ENCODE measurements around the gene PATJ. TPM values are rescaled to one million over a fixed set of nuclear protein-coding genes. Genes with fewer than 3 reads are reported as not detected.
A peak's percentile ranks its signal among the peaks of the same experiment; 100 is the strongest.

The PATJ gene
- polyA plus RNA-seq, 4 donors: 11.5 to 41.5 (median 16.2) TPM

- DNase-seq (no peak), FAIRE-seq (no peak)
- H3K36me3 ChIP-seq (ENCODE audit: control insufficient read depth in 3 of 3, insufficient read depth in 2 of 3, low read depth in 1 of 3, low read length in 3 of 3): peaks cover 0 to 5% (median 0%) of the 10 kb centered on the region in 3 donors
- 72 to 88% (median 82%) methylated on average over 4 of the region's 4 CpGs for whole genome bisulfite sequencing, 3 donors
- no peak overlapping the region for H3K27ac ChIP-seq (ENCODE audit: low read depth in 1 of 3, low read length in 2 of 3)
- no peaks in the 10 kb centered on the region for H3K4me1 ChIP-seq (ENCODE audit: control insufficient read depth in 3 of 3, insufficient read depth in 2 of 3, low read depth in 1 of 3, low read length in 2 of 3)
- H3K27me3 ChIP-seq (ENCODE audit: control insufficient read depth in 3 of 3, insufficient read depth in 3 of 3, low read length in 3 of 3): no peaks in the 10 kb centered on the region
- peaks cover 0 to 6% of the 10 kb centered on the region in 2 donors for H3K9me3 ChIP-seq (ENCODE audit: control insufficient read depth in 2 of 2, insufficient read depth in 1 of 2, low read depth in 1 of 2, low read length in 1 of 2)
- H3K4me3 ChIP-seq (ENCODE audit: low read depth in 1 of 3, low read length in 3 of 3): no peak overlapping the region
Observed at GRCh38 chr1:62070384-62071011, 328.2 kb downstream of the PATJ start.

GRCh38 chr1:62071695-62072094 is 329.4 kb downstream of the PATJ start:
- Histone ChIP-seq H3K27ac (ENCODE audit: low read depth in 1 of 3, low read length in 2 of 3) (no peak overlapping the region), H3K4me1 (ENCODE audit: control insufficient read depth in 3 of 3, insufficient read depth in 2 of 3, low read depth in 1 of 3, low read length in 2 of 3) (no peaks in the 10 kb centered on the region), H3K9me3 (ENCODE audit: control insufficient read depth in 2 of 2, insufficient read depth in 1 of 2, low read depth in 1 of 2, low read length in 1 of 2) (peaks cover 0 to under 1% of the 10 kb centered on the region in 2 donors), H3K4me3 (ENCODE audit: low read depth in 1 of 3, low read length in 3 of 3) (no peak overlapping the region), H3K27me3 (ENCODE audit: control insufficient read depth in 3 of 3, insufficient read depth in 3 of 3, low read length in 3 of 3) (no peaks in the 10 kb centered on the region), H3K36me3 (ENCODE audit: control insufficient read depth in 3 of 3, insufficient read depth in 2 of 3, low read depth in 1 of 3, low read length in 3 of 3) (peaks cover 0 to 5% (median 0%) of the 10 kb centered on the region in 3 donors)
- FAIRE-seq: no peak
- DNase-seq: no peak
- 92 to 95% (median 94%) methylated on average over 7 of the region's 7 CpGs for WGBS, 3 donors

- WGBS, 3 donors: 59 to 75% (median 65%) methylated on average over 3 of the region's 3 CpGs
- no peak for FAIRE-seq
- Histone ChIP-seq H3K9me3 (ENCODE audit: control insufficient read depth in 2 of 2, insufficient read depth in 1 of 2, low read depth in 1 of 2, low read length in 1 of 2) (no peaks in the 10 kb centered on the region), H3K4me3 (ENCODE audit: low read depth in 1 of 3, low read length in 3 of 3) (no peak overlapping the region), H3K27me3 (ENCODE audit: control insufficient read depth in 3 of 3, insufficient read depth in 3 of 3, low read length in 3 of 3) (no peaks in the 10 kb centered on the region), H3K27ac (ENCODE audit: low read depth in 1 of 3, low read length in 2 of 3) (no peak overlapping the region), H3K4me1 (ENCODE audit: control insufficient read depth in 3 of 3, insufficient read depth in 2 of 3, low read depth in 1 of 3, low read length in 2 of 3) (no peaks in the 10 kb centered on the region), H3K36me3 (ENCODE audit: control insufficient read depth in 3 of 3, insufficient read depth in 2 of 3, low read depth in 1 of 3, low read length in 3 of 3) (peaks cover 0 to 8% (median 4%) of the 10 kb centered on the region in 3 donors)
- DNase-seq: peak; percentile 6 to 54
Observed at GRCh38 chr1:62076286-62076685, 334.0 kb downstream of the PATJ start.

- H3K27ac ChIP-seq (ENCODE audit: low read depth in 1 of 3, low read length in 2 of 3): no peak overlapping the region
- H3K4me3 ChIP-seq (ENCODE audit: low read depth in 1 of 3, low read length in 3 of 3): no peak overlapping the region
- DNase-seq (no peak), FAIRE-seq (no peak)
- no peaks in the 10 kb centered on the region for H3K27me3 ChIP-seq (ENCODE audit: control insufficient read depth in 3 of 3, insufficient read depth in 3 of 3, low read length in 3 of 3)
- no peaks in the 10 kb centered on the region for H3K9me3 ChIP-seq (ENCODE audit: control insufficient read depth in 2 of 2, insufficient read depth in 1 of 2, low read depth in 1 of 2, low read length in 1 of 2)
- H3K36me3 ChIP-seq (ENCODE audit: control insufficient read depth in 3 of 3, insufficient read depth in 2 of 3, low read depth in 1 of 3, low read length in 3 of 3): peaks cover 0 to 8% (median 4%) of the 10 kb centered on the region in 3 donors
- 86 to 95% (median 91%) methylated on average over 1 of the region's 1 CpG for WGBS, 3 donors
- H3K4me1 ChIP-seq (ENCODE audit: control insufficient read depth in 3 of 3, insufficient read depth in 2 of 3, low read depth in 1 of 3, low read length in 2 of 3): no peaks in the 10 kb centered on the region
Observed at GRCh38 chr1:62077821-62078220, 335.5 kb downstream of the PATJ start.

- Histone ChIP-seq H3K4me3 (ENCODE audit: low read depth in 1 of 3, low read length in 3 of 3) (no peak overlapping the region), H3K27ac (ENCODE audit: low read depth in 1 of 3, low read length in 2 of 3) (no peak overlapping the region), H3K9me3 (ENCODE audit: control insufficient read depth in 2 of 2, insufficient read depth in 1 of 2, low read depth in 1 of 2, low read length in 1 of 2) (no peaks in the 10 kb centered on the region), H3K36me3 (ENCODE audit: control insufficient read depth in 3 of 3, insufficient read depth in 2 of 3, low read depth in 1 of 3, low read length in 3 of 3) (peaks cover 0 to 27% (median 10%) of the 10 kb centered on the region in 3 donors), H3K27me3 (ENCODE audit: control insufficient read depth in 3 of 3, insufficient read depth in 3 of 3, low read length in 3 of 3) (no peaks in the 10 kb centered on the region), H3K4me1 (ENCODE audit: control insufficient read depth in 3 of 3, insufficient read depth in 2 of 3, low read depth in 1 of 3, low read length in 2 of 3) (no peaks in the 10 kb centered on the region)
- peak; percentile 31 to 37 for DNase-seq
- no peak for FAIRE-seq
- WGBS, 3 donors: 83 to 89% (median 88%) methylated on average over 14 of the region's 14 CpGs
Observed at GRCh38 chr1:62082456-62083363, 340.4 kb downstream of the PATJ start.

GRCh38 chr1:62084310-62084890 is 342.1 kb downstream of the PATJ start:
- no peak for DNase-seq
- Histone ChIP-seq H3K27ac (ENCODE audit: low read depth in 1 of 3, low read length in 2 of 3) (no peak overlapping the region), H3K27me3 (ENCODE audit: control insufficient read depth in 3 of 3, insufficient read depth in 3 of 3, low read length in 3 of 3) (no peaks in the 10 kb centered on the region)

GRCh38 chr1:62088439-62088838 is 346.2 kb downstream of the PATJ start:
- FAIRE-seq (no peak), DNase-seq (no peak)
- no peaks in the 10 kb centered on the region for H3K27me3 ChIP-seq (ENCODE audit: control insufficient read depth in 3 of 3, insufficient read depth in 3 of 3, low read length in 3 of 3)
- H3K4me3 ChIP-seq (ENCODE audit: low read depth in 1 of 3, low read length in 3 of 3): no peak overlapping the region
- H3K27ac ChIP-seq (ENCODE audit: low read depth in 1 of 3, low read length in 2 of 3): no peak overlapping the region
- H3K4me1 ChIP-seq (ENCODE audit: control insufficient read depth in 3 of 3, insufficient read depth in 2 of 3, low read depth in 1 of 3, low read length in 2 of 3): no peaks in the 10 kb centered on the region
- peaks cover 0 to 26% (median 10%) of the 10 kb centered on the region in 3 donors for H3K36me3 ChIP-seq (ENCODE audit: control insufficient read depth in 3 of 3, insufficient read depth in 2 of 3, low read depth in 1 of 3, low read length in 3 of 3)
- H3K9me3 ChIP-seq (ENCODE audit: control insufficient read depth in 2 of 2, insufficient read depth in 1 of 2, low read depth in 1 of 2, low read length in 1 of 2): no peaks in the 10 kb centered on the region

More at GRCh38 chr1:62084310-62084890, 342.1 kb downstream of the PATJ start:
- no peak for FAIRE-seq
- no peaks in the 10 kb centered on the region for H3K4me1 ChIP-seq (ENCODE audit: control insufficient read depth in 3 of 3, insufficient read depth in 2 of 3, low read depth in 1 of 3, low read length in 2 of 3)
- WGBS, 3 donors: 65 to 93% (median 87%) methylated on average over 9 of the region's 9 CpGs
- H3K4me3 ChIP-seq (ENCODE audit: low read depth in 1 of 3, low read length in 3 of 3): no peak overlapping the region
- peaks cover 0 to 30% (median 10%) of the 10 kb centered on the region in 3 donors for H3K36me3 ChIP-seq (ENCODE audit: control insufficient read depth in 3 of 3, insufficient read depth in 2 of 3, low read depth in 1 of 3, low read length in 3 of 3)
- no peaks in the 10 kb centered on the region for H3K9me3 ChIP-seq (ENCODE audit: control insufficient read depth in 2 of 2, insufficient read depth in 1 of 2, low read depth in 1 of 2, low read length in 1 of 2)

GRCh38 chr1:62089570-62089969 is 347.3 kb downstream of the PATJ start:
- Histone ChIP-seq H3K36me3 (ENCODE audit: control insufficient read depth in 3 of 3, insufficient read depth in 2 of 3, low read depth in 1 of 3, low read length in 3 of 3) (peaks cover 0 to 23% (median 10%) of the 10 kb centered on the region in 3 donors), H3K27me3 (ENCODE audit: control insufficient read depth in 3 of 3, insufficient read depth in 3 of 3, low read length in 3 of 3) (no peaks in the 10 kb centered on the region), H3K27ac (ENCODE audit: low read depth in 1 of 3, low read length in 2 of 3) (no peak overlapping the region), H3K9me3 (ENCODE audit: control insufficient read depth in 2 of 2, insufficient read depth in 1 of 2, low read depth in 1 of 2, low read length in 1 of 2) (no peaks in the 10 kb centered on the region), H3K4me1 (ENCODE audit: control insufficient read depth in 3 of 3, insufficient read depth in 2 of 3, low read depth in 1 of 3, low read length in 2 of 3) (no peaks in the 10 kb centered on the region), H3K4me3 (ENCODE audit: low read depth in 1 of 3, low read length in 3 of 3) (no peak overlapping the region)
- FAIRE-seq: no peak
- no peak for DNase-seq
- WGBS, 3 donors: 95 to 100% (median 96%) methylated on average over 2 of the region's 2 CpGs
